GM12892 (cell line): ENCODE data around the gene PPP1R13B.
A peak's percentile ranks its signal among the peaks of the same experiment; 100 is the strongest.

Source experiments
- POLR2A ChIP-seq: IDR thresholded peaks from 2 replicates; pipeline ENCODE4 v1.6.1; 2011; ENCODE audit warnings: low read depth, low read length, control low read depth
- POLR2AphosphoS5 ChIP-seq: IDR thresholded peaks from 2 replicates; pipeline ENCODE4 v1.6.1; 2011; ENCODE audit warnings: low read depth, low read length, control low read depth

DNA sequence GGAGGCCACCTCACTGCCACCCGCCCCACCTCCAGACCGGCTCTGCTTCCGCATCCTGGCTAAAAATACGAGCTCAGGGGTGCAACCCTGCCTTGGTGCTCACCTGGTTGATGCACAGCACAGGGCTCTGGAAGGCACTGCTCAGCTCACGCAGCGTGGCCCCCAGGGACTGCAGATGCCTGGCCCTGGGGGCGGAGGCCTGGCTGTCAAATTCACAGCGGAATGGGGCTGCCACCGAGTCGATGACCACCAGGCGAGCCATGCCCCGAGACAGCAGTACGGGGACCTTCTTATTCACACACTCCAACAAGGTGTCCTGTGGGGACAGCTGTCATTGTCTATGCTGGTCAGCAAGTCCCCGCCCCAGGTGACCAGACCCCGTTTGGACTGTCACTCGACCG lies 148.1 kb downstream of the PPP1R13B start:
- TF ChIP-seq POLR2A (no peak), POLR2AphosphoS5 (0 out of 2 replicates have a peak, but pooled peaks have one; percentile 9)
